ENCODE data around the gene CRIM1. TPM values are rescaled to one million over a fixed set of nuclear protein-coding genes. Genes with fewer than 3 reads are reported as not detected.

CRIM1 gene
- total RNA-seq, 1 donor from 2014 or later: 97.8 TPM

DNA sequence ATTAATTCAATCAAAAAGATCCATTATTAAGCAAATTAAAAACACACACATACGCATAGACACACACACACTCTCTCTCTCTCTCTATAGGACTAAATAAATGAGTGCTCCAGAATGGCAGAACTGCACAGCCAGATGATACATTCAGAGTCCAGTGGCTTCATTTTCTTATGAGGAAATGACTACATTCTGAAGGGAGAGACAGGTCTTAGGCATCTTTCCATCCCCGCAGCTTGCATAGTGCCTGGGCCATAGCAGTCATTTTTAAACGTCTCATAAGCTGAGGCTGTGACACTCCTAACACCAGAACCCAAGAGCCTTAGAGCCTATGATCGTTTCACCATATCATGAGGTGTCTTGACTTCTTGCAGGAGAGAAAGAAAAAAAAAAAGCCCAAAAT lies 211.3 kb downstream of the CRIM1 start:
- FAIRE-seq: no peak

GRCh38 chr2:36567711-36568408 lies 212.3 kb downstream of the CRIM1 start:
- FAIRE-seq: no peak

More for the DNA sequence above, 211.3 kb downstream of the CRIM1 start:
- DNase-seq (ENCODE audit: low spot score in 2 of 2): no peak

GRCh38 chr2:36568516-36569246 lies 213.1 kb downstream of the CRIM1 start:
- no peak for FAIRE-seq
- DNase-seq (ENCODE audit: low spot score in 2 of 2): no peak

More at GRCh38 chr2:36567711-36568408, 212.3 kb downstream of the CRIM1 start:
- DNase-seq (ENCODE audit: low spot score in 2 of 2): no peak

DNA sequence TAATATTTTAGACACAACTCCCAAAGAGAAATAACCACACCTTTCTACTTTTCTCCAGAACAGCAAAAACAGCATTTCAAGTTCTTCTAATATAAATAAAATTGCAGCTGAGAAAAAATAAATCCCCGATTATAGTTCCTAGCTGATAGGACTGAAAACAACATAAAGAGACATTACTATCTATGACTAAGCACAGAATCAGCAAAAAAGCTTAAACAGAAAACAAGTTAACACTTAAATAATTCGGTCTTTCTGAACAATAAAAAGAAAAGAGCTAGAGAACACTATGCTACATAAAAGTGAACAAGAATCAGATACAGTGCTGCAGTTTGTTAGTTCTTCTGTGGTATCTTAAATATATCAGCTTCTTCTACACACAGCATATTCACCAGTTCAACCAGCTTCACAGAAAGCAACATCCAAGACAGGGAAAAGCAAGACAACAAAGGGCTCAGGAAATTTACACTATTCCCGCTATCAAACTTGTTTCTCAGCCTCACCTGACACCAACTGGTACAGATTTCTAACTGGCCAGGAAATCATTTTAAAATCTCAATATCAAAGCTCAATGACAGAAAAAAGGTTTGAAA lies 213.8 kb downstream of the CRIM1 start:
- FAIRE-seq: no peak

DNA sequence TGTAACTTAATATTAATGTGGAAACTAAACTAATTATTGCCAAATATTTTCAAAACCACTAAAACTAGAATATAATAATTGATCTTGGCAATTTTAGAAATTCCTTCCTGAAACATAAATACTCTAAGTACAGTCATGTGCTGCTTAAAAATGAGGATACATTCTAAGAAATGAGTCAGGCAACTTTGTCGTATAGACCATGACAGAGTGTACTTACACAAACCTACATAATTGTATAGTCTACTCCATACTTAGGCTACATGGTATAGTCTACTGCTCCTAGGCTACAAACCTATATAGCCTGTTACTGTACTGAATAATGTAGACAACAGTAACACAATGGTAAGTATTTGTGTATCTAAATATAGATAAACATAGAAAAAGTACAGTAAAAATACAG lies 214.8 kb downstream of the CRIM1 start:
- FAIRE-seq (no peak), DNase-seq (ENCODE audit: low spot score in 2 of 2) (no peak)

More for the DNA sequence above, 213.8 kb downstream of the CRIM1 start:
- no peak for DNase-seq (ENCODE audit: low spot score in 2 of 2)

- FAIRE-seq (no peak), DNase-seq (ENCODE audit: low spot score in 2 of 2) (no peak)
Measured at GRCh38 chr2:36572054-36572718, 216.6 kb downstream of the CRIM1 start.

DNA sequence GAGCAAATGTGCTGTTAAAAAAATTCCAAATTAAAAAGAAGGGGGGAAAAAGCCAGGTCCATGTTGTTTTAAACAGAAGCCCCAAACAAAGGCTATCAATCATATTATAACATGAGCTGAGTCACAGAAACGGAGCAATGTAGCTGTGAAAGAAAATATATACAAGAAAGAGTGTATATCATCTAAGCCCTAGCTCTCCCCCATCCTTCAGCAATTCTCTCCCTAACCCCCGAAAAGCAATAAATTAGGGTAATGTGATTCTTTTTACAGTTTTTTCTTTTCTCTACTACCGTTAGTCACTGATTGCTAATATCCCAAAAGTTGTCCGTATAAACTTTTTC lies 217.1 kb downstream of the CRIM1 start:
- DNase-seq (ENCODE audit: low spot score in 2 of 2): no peak
- FAIRE-seq: no peak

GRCh38 chr2:36573165-36573564 lies 217.6 kb downstream of the CRIM1 start:
- DNase-seq (ENCODE audit: low spot score in 2 of 2) (no peak), FAIRE-seq (no peak)

GRCh38 chr2:36574560-36574959 lies 219.0 kb downstream of the CRIM1 start:
- DNase-seq (ENCODE audit: low spot score in 2 of 2) (no peak), FAIRE-seq (no peak)

GRCh38 chr2:36577884-36578283 lies 222.3 kb downstream of the CRIM1 start:
- FAIRE-seq: no peak
- DNase-seq (ENCODE audit: low spot score in 2 of 2): no peak

DNA sequence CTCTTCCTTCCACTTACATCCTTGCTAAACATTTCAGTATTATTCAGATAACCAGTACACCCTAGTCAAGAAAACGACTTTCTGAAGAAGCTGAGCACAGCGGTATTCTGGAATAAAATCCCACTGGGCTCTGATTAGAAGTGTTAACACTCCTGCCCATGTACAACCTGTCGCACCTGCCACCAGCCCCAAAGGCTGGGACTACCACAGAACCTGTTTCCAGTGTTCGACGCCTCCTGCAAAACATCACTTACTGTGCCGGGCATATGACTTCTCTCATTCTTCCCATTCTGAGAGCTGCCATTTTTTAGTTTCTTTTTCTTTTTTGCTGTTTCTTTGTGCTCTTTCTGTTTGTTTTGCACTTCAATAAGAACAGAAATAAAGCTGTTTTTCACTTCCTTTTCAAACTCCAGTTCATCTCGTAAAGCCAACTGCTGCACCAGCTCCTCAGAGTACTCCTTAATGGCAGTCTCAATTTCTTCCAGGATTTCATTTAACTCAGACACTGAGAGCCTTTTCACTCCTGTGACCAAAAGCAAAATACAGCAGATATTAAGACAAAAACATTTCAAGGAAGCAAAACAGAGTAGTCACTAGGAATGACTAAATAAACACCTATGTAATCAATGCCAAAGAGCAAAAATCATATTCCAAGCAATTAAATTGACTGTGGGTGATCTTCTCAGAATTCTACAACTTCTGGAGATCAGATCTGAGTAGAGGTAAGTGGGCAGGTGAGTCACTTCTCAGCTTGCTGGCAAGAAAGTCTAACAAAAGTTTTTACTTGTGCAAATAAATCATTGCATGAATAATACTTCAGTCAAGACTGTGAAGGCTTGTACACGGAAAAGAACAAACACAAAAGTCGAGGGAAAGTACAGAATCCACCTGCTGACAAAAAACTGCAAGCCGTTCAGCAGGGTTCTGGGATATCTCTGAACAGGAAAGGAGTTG lies 223.0 kb downstream of the CRIM1 start:
- FAIRE-seq (no peak), DNase-seq (ENCODE audit: low spot score in 2 of 2) (no peak)

DNA sequence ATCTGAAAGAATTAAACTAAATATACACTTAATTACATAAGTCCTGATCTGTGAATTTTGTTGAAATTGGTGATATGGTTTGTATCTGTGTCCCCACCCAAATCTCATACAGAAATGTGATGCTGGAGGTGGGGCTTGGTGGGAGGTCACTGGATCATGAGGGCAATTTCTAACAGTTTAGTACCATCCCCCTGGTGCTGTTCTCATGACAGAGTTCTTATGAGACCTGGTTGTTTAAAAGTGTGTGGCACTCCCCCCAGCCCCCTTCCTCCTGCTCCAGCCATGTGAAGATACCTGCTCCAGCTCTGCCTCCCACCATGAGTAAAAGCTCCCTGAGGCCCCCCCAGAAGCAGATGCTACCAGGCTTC lies 223.7 kb downstream of the CRIM1 start:
- DNase-seq (ENCODE audit: low spot score in 2 of 2): no peak
- no peak for FAIRE-seq

- DNase-seq (ENCODE audit: low spot score in 2 of 2) (no peak), FAIRE-seq (no peak)
Measured at GRCh38 chr2:36582538-36582937, 227.0 kb downstream of the CRIM1 start.

DNA sequence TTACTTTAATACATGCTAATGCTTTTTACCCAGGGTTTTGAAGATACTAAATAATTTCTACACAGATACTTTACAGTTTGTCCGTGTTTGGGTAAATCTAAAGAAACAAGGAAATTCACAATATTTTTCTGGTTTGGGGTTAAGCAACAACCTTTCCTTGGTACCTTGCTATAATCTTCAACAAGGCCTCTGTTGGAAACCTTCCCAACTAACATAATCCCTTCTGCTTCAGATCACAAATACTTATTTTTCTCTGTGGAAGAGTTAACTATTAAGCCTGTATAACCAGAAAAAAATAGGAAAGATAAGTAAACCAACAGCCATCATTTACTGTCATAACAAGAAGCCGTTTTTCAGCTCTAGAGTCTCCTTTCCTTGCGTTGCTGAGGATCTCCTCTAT lies 227.4 kb downstream of the CRIM1 start:
- FAIRE-seq: no peak
- no peak for DNase-seq (ENCODE audit: low spot score in 2 of 2)

DNA sequence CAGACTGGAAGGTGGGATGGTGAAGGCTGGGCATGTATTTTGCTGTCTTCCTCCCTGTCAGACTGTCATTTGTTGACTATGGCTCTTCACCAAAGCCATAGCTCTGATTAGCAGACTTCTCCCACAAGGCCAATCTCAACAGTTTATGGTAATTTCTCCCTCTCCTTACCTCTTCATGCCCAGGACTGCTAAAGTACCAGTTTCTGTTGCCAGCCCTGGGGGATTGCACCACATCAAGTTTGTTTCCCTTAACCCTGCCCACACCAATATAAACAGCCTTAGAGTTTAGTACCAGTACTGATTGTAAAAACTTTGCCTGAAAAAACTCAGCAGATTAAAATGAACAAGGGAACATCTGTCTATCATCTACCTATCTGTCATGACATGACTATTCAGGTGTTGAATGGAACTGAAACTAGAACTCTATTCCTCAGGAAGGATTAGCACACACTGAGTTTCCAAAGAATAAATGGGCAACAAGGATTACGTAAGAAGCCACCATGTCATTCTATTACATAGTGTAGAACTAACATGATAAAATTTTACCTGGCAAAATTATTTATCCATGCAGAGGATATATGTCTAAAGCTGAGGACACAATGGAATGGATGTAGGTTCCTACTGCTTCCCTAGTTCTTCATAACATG lies 228.7 kb downstream of the CRIM1 start:
- no peak for FAIRE-seq
- DNase-seq (ENCODE audit: low spot score in 2 of 2): no peak

GRCh38 chr2:36586672-36587071 lies 231.1 kb downstream of the CRIM1 start:
- FAIRE-seq (no peak), DNase-seq (ENCODE audit: low spot score in 2 of 2) (no peak)

DNA sequence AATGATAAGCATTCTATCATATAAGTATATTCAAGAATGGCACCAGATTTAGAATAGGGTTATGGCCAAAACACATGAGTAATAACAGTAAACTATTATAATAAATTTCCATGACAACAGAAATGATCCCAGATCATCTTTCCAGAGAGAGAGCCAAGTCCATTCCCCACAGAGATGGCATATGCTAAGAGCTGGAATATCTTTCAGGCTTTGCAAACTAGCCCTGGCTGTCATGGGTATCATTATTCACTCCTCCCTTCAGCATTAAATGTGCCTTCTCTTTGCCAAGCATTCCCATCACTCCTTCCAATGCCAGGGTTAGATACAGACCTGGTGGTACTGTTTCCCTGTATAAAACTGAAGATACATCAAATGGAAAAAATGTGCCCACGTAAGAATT lies 231.5 kb downstream of the CRIM1 start:
- DNase-seq (ENCODE audit: low spot score in 2 of 2): no peak
- FAIRE-seq: no peak

DNA sequence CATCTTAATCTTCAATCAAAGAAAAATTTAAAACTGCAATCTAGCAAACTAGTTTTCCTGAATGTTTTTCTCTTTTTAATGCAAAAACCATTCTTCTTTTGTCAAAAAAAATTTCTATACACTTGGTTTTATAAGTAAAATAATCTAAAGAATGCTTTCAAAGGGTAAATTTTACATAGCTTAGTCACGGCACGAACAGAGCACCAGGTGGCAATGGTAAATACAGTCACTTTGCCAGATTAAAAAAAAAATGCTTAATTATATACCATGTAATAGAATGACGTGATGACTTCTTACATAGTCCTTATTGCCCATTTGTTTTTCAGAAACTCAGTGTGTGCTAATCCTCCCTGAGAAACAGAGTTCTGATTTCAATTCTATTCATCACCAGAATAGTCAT lies 232.0 kb downstream of the CRIM1 start:
- no peak for DNase-seq (ENCODE audit: low spot score in 2 of 2)

DNA sequence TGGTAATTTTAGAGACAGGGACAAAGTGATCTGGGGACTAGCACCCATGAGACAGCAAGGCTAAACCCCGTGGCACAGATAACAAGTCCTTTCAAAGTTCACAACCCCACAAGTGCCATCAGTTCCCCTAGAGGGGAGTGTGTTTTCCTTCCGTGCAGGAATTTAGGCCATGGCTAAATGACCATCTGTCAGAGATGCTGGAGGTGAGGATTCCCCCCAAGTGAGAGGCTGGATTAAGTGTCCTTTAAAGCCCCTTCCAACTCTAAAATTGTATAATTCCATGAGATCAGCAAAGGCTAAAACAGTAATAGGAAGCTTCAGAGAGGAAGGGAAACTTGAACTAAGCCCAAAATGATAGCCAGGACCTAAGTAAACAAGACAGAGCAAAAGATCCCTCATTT lies 233.7 kb downstream of the CRIM1 start:
- no peak for DNase-seq (ENCODE audit: low spot score in 2 of 2)
- FAIRE-seq: no peak

More for the DNA sequence above, 232.0 kb downstream of the CRIM1 start:
- no peak for FAIRE-seq

DNA sequence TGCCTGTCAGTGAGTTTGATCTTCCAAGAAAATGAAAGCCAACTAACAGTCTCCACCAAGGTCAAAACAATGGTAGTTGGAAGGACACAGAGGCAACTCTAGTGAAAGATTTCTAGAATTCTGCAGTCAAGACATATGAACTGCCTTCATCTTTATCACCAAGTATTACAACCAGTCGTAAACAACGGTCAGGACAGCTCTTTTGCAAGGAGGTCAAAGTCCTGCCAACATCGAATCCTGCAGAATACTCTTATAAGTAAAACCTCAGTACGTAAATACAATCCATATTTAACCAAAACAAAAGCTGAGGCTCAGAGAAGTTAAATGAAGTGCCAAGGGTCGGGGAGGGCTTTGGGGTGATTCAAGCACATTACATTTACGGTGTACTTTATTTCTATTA lies 239.3 kb downstream of the CRIM1 start:
- DNase-seq (ENCODE audit: low spot score in 2 of 2): no peak
- no peak for FAIRE-seq
